Astrocyte of the hippocampus (primary cell): ENCODE measurements around the gene SCD5.
A peak's percentile ranks its signal among the peaks of the same experiment; 100 is the strongest.

Experiments
- DNase-seq: peaks from one replicate; pipeline ENCODE4 v3.0.0; 2011; ENCODE audit warnings: low read depth, low spot score

Gene SCD5

DNA sequence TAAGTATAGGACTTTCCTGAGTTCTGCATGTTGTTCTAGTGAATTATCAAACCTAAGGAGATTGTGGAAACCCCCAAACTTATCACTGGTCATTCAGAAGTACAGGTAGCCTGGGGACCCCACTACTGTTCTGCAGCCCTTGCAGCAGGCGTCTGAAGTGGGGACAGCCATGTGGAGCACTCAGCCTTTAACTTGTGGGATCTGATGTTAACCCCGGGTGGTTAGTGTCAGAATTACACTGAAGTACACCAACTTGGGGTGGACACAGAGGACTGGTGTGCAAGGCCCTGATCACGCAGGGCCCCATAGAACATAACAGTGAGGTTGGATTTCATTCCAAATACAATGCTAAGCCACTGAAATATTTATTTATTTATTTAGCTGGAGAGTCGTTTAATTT is 103.7 kb downstream of the SCD5 start:
- no peak for DNase-seq

DNA sequence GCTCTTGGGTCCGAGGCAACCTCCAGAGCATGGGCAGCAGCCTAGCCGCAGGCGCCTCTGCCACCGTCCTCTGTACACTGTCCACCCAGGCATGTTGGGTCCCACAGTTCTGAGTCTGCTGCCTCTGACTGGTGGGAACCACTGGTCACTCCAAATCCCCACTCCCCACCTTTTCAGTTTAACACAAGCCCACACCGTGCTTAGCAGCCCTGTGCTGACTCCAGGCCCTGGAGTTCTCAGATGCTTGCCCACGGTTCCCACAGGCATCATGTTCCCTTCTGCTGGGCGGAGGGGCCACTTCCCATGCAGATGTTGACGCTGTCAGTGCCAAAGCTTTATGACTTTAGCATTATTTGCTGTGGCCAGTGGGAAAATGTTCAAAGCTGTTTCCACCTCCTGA is 104.5 kb downstream of the SCD5 start:
- DNase-seq: no peak

DNA sequence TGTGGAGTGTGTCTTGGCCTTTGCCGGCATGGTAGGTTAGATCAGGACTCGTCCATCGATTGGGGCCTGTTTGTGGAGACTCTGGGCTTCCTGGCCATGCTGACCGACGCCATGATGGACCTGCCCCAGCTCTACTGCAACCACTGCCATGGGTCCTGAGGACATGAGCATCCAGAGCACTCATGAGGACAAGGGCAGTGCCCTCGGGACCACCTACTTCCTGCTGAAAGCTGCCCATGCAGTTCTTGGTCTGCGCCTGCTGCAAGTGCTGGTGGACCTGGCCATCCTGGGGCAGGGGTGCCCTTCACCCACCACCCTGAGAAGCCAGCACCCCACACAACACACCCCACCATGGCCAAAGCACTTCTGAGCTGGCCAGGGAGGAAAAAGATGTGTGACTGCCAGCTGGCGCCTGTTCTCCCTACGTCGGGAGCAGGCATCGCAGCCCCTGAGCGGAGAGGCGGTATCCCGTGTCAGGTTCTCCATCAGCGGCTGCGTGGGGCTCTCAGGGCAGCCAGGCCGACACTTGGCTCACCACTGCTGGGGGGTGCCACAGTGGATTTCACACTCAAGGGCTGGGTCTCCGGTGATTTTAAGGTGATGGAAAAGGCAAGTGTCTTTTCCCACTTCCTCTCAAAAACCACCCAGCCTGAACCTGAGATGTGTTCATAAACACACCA is 106.4 kb downstream of the SCD5 start:
- no peak for DNase-seq

DNA sequence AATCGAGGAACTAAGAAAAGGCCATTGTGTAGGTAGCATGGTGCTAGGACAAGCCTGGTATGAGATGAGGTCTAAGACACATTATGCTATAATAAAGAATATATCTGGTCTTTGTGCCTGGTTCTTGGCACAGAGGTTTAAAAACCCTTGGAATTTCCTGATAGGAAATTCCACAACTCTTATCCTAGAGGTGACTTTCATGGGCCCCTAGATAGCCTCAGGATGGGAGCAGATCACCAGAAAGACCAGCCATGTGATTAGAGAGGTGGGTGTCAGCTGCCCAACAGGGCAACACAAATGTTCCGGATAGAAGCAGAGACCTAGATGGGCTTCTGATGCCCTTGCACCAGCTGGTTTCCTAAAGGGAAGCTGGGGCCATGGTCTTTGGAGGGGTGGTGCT is 107.2 kb downstream of the SCD5 start:
- DNase-seq: no peak

DNA sequence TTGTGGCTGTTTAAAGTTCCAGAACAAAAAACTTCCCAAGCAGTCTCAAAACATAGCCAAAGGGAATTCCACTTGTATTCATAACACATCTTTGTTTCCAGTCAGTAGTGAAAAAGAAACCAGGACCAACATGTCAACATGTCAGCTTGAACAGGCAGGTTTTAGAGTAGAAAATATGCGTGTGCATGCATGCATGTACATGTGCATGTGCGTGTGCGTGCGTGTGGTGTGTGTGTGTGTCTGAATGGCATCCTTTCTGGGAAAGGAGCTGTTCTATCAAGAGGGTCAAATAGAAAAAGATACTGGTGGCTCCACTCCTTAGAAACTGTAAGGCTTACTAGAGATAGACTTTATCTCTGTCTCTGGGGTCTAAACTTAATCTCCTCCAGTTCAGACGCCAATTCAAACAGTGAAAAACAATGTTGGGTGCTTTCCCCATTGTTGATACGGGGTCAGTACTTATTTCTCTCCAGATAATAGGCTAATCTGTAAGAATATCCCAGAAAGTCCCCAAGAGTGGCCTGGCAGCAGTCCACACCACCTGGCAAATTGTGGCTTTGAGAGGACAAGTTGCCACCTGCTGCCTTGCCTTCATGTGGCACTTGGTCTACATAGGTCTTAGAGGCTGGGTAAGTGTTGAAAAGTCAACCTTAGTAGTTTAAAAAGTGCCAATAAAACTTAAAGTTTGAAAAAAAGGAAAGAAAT is 110.4 kb downstream of the SCD5 start:
- no peak for DNase-seq

DNA sequence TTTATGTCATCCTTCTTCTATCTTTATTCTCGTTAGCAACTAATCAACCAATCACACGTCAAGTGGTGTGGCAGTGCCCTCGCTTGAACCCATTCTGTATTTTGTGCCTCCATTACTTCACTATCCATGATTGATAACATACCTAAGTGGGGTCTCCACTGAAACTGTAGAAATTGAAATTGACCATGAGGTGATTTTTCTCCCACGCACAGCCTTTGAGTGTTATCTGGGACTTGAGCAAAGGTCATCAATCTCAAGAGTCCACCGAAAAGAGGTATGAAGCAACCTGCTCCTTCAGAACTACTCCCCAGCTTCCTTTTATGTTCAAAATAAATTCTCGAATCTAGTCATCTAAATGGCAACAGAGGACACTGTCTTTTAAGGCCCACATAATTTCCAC is 111.1 kb downstream of the SCD5 start:
- DNase-seq: no peak

DNA sequence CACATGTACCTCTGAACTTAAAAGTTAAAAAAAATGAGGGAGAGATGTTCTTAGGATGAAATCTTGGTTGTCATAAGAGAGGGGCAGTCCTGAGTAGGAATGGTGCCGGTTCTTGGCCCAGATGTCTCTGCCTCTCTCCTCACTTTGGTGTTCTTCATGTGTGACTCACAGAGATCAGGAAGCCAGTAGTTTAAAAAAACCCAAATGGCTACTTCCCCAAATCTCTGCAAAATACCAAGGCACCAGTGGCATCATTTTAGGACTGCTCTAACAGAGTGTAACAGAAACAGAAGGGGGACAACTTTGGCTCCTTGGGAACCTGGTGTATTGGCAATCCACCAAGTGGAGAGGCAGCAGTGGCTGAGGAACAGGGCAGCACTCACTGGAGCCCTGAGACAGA is 116.8 kb downstream of the SCD5 start:
- DNase-seq: no peak

DNA sequence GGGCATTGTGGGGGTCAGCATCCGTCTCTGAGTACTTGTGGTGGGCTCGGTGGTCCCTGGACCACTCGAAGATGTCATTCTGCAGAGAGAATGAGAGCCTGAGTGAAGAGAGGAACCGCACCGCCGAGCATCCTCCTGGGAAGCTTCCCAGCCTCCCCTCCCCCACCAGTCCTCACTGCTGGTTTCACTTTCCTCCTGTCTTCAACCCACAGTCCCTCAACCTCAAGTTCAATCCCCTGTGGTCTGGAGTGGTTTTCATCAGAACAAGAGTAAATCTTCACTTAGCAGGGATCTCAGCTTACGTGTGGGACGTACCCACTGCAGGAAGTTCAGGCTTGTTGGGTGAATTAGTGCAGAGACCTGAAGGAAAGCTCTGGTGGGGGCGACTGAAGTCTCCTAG is 117.8 kb downstream of the SCD5 start:
- DNase-seq: no peak

DNA sequence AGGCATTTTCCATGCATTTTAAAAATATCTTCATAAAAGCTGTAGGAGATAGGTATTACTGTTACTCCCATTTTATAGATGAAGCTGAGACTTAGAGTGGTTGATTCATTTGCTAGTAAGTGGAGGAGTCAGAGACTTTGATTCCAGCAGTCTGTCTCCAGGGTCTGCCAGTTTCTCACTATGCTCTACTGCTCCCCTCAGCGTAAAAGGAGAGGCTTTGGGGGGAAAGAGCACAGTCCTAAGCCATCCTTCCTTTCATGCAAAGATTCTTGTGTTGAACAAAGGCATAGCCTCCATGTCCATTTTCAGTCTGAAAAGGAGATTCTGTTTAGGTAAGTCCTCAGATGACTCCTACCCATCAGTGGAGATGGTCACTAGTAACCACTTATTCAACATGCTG is 119.1 kb downstream of the SCD5 start:
- no peak for DNase-seq

DNA sequence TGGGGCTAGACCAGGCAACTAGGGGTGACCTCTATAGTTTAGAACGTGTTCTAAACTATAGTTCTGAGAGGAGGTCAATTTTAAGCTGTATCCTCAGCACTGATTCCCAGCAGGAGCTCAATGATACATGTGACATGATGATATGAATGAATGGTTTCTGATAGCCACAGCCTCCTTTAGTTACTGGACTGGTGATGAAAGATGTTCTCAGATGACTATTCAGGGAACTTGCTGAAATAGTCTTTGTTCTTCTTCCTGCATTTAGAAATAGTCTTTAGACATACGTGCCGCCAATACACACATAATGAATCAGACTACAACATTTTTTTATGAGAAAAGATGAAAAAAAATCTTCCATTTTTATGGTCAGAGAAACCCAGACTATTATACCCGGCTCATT is 120.5 kb downstream of the SCD5 start:
- DNase-seq: no peak

DNA sequence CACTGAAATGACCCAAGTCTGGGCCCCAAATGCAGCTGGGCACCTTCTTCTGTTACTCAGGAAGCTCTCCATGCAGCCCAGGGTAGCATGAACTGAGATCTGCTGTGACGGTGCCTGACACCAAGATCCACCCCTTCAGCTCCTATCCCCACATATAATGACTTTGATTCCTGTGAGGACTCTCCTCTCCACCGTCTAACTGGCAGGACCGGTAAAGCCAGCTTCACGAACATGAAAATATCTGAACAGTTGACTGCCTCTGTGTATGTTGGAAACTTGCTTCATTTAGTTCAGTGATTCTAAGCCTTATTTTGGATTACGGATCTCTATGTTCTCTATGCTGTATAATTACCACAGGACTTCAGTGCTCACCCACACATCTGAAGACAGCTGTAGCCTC is 121.3 kb downstream of the SCD5 start:
- no peak for DNase-seq

DNA sequence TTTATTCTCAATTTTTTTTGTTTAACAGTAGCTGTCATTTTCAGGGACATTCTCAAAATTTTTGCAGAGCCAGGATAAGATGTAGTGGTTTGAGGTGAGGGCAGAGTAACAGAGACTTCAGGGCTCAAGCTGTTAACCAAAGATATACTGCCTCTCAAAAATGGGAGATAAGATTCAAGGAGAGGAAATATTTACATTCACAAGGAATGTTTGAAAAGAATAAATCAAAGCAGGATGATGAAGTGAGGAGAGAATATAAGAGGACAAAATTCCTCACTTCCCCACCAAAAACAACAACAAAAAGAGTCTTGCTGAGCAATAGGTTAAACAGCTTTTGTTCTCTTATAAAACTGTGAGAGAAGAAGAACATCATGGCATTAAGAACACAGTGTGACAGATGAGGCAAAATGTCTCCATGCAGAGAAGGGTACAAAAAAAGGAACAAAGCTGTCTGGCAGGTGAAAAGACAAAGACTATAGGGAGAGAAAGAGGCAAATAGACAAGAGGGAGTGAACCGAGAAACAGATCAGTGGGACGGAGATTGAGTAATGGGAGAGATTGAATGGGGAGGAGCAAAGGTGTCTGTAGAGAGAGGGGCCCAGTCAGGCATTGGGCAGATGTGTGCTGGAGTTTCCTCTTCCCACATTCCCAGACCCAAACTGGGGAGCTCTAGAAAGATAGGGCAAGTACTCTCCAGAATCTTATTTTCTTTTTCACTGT is 130.7 kb downstream of the SCD5 start:
- peak; percentile 51 for DNase-seq

DNA sequence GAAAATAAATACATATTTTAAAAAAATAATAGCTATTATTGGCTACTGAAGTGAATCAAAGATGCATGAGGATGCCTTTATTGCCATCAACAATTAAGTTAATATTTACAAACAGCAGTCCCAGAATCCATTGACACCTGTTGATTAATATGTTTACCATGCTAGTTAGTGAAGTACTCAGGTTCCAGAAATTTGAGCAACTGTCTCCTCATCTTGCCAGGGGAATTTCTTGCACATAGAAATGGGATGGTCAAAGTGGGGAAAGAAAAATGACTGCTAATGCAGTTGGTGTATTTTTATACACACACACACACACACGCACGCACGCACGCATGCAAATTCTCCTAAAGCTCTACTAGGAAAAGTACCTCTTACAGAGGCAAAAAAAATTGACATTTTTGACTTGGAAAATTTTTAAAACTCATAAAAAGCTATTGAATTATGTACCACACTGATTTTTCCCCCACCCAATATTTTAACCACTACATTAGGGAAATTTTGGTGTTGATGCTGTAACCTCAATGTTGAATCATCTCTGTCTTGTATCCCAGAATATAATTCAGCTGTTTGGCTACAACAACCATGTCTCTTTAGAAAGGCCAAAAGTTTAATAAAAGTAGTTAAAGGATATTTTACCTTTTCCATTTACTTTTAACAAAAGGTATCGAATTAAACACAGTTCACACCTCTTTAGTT is 131.5 kb downstream of the SCD5 start:
- no peak for DNase-seq

DNA sequence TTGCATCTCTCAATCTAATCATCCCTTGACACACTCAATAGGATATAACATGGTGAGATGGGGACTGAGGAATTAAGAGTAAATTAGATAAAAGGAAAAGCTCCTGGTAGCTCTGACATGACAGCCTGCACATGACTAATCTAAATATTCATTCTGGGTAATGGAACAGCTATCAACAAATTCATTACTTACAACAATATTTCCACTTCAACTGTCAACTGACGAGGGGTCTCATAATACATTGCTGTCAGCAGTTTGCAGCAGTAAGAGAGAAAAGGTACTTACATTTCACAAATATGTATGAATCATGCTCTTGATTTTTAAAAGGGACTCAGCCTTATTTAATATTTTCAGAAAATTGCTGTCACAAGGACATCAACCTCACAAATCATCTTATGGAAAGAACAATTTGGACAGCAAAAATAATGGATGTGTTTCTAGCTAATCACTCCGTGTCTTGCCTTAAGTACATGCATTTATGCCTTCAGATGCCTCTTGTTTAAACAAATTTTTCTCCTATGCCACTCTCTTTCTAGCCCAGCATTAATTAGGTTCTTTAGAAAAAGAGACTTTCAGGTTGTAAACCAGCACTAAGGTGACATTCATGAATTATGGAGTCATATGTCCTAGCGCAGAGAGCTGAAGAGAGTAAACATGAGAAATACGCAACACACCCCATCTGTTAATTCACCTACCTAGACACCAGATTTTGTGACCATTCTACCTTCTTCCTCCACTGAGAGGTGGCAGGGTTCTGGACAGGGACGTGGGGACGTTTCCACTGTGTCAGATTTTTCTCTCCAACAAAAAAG is 137.2 kb downstream of the SCD5 start:
- DNase-seq: no peak

DNA sequence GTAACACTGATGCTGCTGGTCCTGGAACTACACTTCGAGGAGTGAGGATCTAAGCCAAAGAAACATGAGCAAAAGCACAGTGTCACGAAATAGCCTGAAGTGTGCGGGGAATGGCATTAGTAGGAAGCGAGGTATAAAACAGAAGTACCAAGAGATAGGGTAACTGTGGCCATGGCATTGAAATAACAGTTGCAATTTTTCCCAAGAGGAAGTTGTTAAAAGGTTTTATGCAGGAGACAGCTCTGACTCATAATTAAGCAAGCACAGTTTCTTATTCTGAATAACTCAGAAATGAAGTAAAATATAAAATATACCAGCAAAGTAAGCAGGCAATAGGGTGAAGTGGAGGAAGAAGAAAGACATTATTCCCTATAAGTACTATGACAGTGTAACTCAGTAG is 146.5 kb downstream of the SCD5 start:
- no peak for DNase-seq

DNA sequence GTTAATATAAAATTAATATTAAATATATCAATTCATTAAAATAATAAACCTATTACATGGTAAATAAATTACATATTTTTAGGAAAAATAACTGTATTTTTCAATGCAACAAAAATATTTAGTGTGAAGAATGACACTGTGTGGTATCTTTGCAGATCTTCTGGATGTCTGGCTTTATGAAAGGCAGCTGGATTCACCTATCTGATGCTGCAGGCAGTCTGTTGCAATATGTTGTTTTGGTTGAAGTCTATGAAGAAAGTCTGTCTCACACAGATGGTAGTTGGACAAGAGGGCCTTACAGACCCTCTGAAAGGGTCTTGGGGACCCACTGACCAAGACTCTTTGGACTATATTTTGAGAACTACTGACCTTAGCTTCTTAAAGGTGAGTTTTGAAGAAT is 147.7 kb downstream of the SCD5 start:
- no peak for DNase-seq

DNA sequence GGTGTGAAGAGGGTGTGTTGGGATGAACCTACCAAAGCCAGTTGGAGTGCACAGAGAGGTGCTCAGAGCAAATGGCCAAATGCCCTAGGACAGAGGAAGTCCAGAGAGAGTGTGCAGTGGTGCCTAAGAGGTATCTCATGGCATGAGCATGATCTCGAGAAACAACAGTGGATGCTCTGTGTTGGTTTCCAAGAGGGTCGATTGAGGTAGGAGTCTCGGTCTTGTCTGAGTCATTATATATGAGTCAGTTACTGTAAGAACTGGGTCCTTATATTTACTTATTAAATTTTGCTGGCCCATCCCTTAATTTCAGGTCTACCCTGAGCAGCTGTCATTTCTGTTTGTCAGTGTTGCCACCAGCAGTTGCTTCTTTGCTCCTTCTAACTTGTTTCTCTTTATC is 150.2 kb downstream of the SCD5 start:
- DNase-seq: no peak

DNA sequence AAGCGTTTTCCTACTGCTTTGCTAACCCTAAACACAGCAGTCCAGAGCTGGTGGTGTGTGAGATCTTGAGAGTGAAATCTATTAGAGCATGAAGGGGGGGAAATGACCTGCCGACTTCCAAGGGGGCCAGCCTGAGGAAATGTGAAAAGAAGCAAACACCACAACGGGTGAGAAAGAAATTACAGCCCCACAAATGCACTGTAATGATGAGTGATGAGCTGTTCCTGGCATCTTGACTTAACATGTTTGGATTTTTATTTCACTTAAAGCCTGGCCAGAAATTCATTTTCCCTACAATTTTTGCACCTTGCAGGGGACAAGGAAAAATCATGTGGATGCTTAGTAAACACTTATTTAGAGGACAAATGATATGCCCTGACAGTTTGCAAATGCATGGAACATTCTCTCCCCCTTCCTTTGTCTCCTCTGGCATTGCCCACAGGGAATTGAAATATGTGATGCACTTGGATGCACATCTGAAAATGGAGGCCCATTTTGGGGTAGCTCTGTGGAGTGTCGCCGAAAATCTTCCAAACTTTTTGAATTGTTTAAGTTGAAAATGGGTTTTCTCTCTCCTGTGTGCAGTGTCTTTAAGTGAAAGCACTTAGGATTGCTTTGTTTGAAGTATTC is 152.5 kb downstream of the SCD5 start:
- no peak for DNase-seq

DNA sequence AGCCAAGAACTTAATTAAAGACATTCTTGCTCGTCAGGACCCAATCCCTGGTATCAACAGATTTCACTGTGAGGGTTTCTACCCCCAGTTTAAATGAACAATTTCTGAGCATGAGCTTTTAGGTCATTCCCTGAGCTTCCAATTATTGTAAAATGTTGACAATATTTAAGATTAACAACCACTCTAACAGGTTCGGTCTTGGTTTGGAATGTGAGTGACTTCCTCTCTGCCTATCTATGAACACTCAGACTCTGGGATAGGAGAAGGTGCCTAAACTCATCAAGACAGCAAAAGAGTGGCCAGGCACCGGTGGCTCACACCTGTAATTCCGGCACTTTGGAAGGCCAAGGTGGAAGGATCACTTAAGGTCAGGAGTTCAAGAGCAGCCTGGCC is 153.9 kb downstream of the SCD5 start:
- no peak for DNase-seq

DNA sequence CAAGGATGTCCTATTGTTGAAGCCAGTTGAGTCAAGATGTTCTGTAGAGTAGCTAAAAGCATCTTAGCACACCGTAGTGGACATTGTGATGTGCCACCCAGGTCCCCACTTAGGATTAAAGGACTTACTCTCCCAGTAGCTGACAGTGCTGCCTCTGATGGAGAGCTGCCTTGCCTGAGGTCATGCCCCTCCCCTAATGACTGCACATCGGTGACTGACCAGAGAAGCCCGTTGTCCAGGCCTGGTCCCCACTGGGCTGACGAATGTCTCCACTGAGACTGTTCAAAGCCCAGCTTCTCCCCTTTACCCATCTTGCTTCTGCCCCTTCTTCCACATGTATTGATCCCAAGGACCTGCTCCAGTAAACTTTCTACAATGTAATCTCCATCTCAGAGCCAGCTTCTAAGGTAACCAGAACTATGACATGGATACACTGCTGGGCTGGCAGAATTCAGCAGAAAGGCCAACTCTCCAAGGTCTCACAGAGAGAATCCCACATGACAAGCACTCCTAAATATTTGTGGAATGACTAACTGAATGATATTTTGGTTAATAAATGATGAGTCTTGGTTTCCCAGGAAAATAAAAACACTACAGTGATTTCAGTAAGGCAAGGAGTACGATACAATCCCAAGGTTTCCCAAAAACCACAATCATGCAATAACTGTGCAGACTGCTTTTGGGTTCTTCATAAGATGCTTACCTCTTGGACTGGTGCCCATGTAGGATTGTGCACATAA is 154.4 kb downstream of the SCD5 start:
- DNase-seq: peak; percentile 62
